HG02943 (cell line): Measurements from ENCODE around the gene CWC22.
"Not testable (repeated sequence)": the region's sequence is repeated elsewhere in the genome, so short reads cannot be mapped to it uniquely, and the experiment has no call there.

Experiments
- ATAC-seq: cut with Tn5 transposase; IDR thresholded peaks from one replicate; pipeline ENCODE4 v1.9.1; 2021; ENCODE audit warnings: mild to moderate bottlenecking, low read depth, moderate library complexity; ENCODE audit not compliant: unreplicated experiment

Gene CWC22

GRCh38 chr2:180004731-180005130 lies 2.4 kb downstream of the CWC22 start:
- no peak for ATAC-seq

- no peak for ATAC-seq
Measured at GRCh38 chr2:180003559-180003958, 3.5 kb downstream of the CWC22 start.

GRCh38 chr2:180003073-180003472 lies 4.0 kb downstream of the CWC22 start:
- no peak for ATAC-seq

DNA sequence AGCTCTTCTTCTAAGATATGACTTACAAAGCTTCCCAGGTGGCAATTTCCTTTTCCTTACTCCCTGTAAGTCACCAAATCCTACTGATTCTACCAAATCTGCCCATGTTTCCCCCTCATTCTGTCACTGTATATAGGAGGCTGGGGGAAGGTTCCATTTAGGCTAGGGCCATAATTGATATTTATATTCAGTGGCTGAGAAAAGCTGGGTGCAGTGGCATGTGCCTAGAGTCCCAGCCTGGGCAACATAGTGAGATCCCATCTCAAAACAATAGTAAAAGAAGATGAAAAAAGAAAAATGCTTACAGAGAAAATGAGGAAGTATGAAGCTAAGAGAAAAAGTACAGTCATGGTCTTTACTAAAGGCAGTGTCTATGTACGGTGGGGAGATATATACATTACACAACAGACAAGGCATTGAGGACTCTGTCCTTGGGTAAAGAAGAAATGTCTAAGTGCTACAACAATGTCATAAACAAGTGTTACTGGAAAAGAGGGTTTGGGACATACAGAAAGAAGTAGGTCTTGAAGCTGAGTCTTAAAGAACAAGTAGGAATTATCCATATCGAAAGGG lies 4.8 kb downstream of the CWC22 start:
- ATAC-seq, result no peak

GRCh38 chr2:180001726-180002125 lies 5.4 kb downstream of the CWC22 start:
- no peak for ATAC-seq

GRCh38 chr2:180000434-180000833 lies 6.7 kb downstream of the CWC22 start:
- ATAC-seq, result no peak

DNA sequence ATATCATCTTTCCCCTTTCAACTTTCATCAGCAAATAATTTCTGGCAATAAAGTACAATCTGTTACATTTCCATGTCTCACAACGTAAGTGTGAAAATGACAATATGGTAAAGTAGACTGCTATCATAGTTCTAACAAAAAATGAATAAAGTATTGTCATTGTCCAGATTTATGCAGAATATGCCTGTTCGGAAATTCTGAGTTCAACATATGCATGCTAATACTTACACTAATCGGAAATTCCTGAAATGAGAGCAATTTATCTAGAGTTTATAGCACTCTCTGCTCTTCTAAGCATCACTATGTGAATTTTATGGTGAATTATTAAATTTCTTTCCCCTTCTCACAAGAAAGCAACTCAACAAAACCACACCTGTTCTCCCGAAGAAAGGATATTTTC lies 8.1 kb downstream of the CWC22 start:
- ATAC-seq, result no peak

GRCh38 chr2:179995741-179996515 lies 11.2 kb downstream of the CWC22 start:
- ATAC-seq, result no peak

DNA sequence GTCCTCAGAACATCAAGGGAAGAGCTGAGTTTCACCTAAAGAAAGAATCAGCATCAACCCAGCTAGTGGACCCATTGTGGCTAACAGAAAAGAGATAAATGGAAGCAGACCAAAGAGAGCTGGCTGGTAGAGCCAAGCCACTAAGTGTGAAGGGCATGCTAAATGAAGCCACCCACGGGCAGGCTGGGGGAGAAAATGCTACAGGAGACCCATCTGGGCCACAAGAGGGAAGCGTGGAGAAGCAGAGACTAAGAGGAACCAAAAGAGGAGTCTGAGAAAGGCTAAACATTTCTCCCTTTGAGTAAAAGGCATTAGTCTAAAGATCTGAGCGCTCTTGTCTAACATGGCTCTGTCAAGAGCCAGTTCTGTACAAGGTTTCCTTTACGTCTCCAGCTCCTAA lies 15.8 kb downstream of the CWC22 start:
- ATAC-seq, result no peak

DNA sequence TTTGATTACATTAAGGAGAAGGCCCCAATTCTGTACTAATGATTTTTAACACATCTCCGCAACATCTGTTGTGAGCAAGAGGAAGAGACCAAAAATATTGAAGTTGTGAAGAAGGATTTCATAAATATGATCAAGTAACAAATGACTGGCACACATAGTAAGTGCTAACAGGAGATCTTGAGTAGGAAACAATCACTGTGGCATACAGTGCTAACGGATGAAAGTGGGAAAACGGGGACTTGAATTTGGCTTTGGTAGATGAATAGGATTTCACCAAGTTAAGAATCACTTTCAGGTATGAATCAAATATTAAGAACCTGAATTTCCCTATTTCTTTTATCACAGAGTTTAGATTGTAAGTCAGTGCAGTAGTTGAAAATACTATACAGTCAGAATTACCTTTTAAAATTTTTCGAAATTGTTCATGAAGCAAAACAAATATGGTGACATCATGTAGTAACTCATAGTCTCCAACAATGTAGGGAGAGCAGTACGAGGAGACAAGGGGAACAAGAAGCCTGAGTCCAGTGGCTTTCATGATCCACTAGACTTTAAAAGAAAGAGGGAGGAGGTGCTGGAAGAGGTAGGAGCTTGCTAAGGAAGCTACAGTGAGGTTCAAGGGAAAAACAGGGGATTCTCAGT lies 16.3 kb downstream of the CWC22 start:
- no peak for ATAC-seq

- ATAC-seq, result no peak
Measured at GRCh38 chr2:179987916-179988315, 19.2 kb downstream of the CWC22 start.

DNA sequence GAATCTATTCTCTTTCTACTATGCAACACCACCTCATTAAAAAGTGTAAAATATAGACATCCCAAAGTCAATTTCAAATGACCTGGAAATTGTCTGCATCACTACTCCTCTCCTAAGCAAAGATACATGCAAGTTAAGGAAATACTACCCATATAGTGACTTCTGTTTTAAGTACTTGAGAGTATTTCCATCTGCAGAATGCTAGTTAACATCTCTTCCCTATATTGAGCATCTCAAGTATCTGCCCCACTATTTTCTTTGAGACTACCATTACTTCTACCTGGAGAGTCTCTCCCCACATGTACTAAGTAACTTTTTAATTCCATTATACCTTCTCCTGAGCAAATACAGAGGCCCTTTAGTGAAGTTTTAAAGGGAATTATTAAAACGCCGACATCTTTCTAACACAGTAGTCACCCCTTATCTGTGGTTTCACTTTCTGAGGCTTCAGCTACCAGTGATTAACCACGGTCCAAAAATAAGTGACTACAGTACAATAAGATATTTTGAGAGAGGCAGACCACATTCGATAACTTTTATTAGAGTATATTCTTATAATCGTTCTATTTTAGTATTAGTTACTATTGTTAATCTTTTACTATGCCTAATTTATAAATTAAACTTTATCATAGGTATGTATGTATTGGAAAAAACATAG lies 21.8 kb downstream of the CWC22 start:
- ATAC-seq, result no peak

GRCh38 chr2:179983250-179983932 lies 23.7 kb downstream of the CWC22 start:
- ATAC-seq, result no peak

DNA sequence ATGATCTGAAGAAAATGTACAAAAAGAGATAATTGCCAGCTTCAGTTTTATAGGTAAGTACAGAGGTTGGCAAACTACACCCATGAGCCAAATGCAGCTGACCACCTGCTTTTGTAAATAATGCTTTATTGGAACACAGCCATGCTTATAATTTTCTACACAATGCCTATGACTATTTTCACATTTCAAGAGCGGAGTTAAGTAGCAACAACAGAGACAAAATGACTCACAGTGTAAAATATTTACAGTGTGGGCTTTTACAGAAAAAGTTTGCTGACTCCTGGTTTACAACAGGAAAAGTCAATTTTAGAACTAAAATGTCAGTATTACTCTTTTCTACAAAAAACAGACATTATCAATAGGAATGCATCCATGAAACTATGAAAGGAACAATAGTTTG lies 26.0 kb downstream of the CWC22 start:
- ATAC-seq, result no peak

DNA sequence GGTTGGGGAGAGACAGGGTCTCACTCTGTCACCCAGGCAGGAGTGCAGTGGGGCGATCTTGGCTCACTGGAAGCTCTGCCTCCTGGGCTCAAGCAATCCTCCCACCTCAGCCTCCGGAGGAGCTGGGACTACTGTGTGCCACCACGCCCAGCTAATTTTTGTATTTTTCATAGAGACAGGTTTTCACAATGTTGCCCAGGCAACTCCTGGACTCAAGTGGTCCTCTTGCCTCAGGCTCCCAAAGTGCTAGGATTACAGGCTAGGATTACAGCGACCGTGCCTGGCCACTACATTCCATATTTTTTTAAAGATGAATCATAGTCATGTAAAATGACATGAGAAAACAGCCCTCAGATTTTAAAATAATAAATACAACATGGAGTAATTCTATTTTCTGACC lies 32.3 kb downstream of the CWC22 start:
- ATAC-seq, result no peak

DNA sequence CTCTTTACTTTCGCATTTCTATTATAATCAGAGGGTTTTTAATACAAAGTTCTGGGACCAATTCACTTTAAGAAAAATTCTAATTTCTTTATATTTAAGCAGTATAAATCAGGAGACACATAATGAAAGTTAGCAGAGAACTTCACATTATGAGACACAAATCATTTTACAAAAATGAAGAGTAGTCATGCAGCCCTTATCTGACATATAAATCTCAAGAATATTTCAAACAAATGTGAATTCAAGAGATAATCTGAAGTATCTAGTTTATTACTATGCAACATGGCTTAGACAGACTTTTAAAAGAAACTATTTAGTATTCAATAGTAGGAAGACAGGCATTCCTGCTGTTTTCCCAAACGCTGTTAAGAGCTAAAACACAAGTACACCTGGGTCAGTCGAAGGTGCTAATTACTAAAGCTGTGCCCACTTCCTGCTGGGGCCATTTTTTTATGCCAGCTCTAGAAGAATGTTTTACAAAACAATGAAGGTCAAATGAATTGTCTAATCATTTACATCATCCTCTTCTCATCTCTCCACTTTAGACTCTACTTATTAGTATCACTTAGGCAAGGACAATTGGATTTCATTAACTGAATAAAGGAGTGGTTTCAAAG lies 40.2 kb downstream of the CWC22 start:
- no peak for ATAC-seq

DNA sequence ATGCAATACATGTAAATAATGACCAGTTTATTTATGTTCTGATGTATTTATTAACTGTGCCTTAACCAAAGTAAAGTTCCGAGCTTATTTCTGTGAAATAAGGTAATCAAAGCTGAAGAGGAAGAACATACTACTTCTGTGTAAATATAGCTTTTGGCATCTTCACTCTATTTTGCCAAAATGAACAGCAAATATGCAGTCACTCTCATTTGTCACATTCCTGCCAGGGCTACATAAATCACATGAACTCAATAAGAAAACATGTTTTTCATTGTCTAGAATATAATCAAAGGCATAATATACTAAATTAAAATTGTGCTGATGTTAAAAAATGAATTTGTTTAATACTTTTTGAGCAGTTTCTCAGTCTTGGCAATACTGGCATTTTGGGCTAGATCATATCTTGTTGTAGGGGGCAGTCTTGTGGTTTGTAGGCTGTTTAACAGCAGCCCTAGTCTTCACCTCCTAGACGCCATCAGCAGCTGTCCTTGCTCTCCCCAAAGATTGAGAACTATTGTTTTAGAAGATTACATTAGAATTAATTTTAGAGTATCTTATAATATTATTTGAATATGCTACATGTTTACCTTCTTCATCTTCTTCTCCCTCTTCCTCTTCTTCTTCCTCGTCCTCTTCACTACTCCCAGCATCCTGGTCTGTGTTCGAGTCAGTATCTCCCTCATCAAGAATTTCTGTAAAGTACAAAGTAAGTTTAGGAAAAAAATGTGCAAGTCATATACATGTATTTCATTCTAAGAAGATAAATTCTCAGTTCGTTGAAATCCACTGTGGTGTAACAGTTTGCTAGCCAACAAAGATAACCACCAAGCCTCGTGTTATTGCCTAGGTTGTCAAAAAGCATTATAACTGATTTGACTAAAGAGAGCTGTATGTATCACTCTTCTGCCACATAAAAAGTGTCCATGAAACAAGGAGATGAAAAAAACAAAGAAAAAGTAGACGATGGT lies 41.5 kb downstream of the CWC22 start:
- no peak for ATAC-seq

DNA sequence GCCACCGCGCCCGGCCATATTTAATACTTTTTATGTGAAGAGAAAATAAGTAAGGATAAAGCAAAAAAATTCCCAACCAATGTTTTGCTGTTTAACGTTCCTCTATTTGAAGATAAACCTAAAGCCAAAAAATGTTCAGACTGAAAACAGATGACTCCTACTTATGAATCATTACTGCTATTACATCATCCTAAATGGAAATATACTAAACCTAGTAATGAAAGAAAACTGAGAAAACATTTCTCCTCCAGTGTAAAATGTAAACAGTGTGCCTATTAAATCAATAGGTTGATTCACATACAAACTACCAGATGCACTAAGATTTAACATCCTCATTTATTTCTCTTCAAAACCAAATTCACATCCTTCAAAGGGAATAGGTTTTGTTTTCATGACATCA lies 43.5 kb downstream of the CWC22 start:
- ATAC-seq, result no peak

DNA sequence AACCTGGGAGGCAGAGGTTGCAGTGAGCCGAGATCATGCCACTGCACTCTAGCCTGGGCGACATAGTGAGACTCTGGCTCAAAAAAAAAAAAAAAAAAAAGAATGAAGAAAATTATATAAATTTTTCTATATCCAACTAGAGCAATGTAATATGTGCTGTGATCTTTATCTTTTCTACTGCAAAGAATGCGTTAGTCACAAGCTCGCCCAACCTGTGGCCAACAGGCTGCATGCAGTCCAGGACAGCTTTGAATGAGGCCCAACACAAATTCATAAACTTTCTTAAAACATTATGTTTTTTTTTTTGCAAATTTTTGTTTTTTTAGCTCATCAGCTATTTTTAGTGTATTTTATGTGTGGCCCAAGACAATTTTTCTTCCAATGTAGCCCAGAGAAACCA lies 48.8 kb downstream of the CWC22 start:
- ATAC-seq, result not testable (repeated sequence)
